Measurements from ENCODE around the gene SLC25A15.

Gene SLC25A15

DNA sequence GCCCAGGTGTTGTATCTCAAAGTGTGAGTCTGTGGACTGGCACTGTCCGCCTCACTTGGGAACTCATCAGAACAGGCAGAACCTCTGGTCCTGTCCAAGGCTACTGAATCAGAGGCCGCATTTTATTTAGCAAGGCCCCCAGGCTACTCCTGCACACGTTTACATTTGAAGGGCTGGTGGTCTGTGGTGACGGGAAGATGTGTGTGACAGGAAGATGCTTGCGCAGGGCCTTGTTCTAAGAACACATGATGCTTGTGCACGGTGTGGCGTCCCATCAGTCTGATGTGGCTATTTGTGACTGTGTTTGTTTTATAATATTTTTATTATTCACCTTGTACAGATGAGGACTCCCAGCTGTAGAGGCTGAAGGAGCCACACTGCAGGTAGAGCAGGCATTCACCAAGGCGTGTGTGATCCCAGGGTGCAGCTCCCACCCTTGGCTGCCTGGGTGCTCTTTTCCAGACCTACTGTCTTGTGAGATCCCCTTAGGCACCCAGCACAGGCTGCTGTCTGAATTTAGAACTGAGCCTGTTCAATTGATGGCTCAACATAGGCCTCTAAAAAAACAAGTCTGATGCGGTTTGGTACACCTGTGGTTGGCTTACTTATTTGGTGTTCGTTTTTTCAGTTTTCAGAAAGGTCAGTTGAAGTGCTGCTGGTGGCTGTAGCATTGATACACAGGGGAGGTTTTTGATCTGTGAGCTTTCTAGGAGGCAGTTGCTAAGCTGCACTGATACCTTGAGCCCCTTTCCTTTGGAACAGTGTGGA lies 3.1 kb downstream of the SLC25A15 start:
- no peak for DNase-seq (ENCODE audit: low read depth)
- H3K4me3 ChIP-seq (ENCODE audit: low read length): no peak overlapping the region
- TF ChIP-seq, protein P1, sequence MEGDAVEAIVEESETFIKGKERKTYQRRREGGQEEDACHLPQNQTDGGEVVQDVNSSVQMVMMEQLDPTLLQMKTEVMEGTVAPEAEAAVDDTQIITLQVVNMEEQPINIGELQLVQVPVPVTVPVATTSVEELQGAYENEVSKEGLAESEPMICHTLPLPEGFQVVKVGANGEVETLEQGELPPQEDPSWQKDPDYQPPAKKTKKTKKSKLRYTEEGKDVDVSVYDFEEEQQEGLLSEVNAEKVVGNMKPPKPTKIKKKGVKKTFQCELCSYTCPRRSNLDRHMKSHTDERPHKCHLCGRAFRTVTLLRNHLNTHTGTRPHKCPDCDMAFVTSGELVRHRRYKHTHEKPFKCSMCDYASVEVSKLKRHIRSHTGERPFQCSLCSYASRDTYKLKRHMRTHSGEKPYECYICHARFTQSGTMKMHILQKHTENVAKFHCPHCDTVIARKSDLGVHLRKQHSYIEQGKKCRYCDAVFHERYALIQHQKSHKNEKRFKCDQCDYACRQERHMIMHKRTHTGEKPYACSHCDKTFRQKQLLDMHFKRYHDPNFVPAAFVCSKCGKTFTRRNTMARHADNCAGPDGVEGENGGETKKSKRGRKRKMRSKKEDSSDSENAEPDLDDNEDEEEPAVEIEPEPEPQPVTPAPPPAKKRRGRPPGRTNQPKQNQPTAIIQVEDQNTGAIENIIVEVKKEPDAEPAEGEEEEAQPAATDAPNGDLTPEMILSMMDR (conservative IDR thresholded peaks at IDR 0.05; ENCODE audit: low read length): no peak

DNA sequence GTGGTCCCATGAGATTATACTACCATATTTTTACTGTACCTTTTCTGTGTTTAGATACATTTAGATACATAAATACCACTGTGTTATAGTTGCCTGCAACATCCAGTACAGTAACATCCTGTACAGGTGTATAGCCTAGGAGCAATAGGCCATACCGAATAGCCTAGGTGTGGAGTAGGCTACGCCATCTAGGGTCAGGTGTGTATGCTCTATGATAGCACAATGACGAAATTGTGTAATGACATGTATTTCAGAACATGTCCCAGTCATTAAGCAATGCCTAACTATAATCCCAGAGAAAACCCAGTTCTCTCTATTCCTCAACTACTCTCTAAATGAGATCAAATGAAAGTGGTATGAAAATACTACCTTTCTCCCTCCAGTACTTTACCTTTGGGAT lies 3.9 kb downstream of the SLC25A15 start:
- TF ChIP-seq, protein P1 (conservative IDR thresholded peaks at IDR 0.05; ENCODE audit: low read length): no peak
- no peak for DNase-seq (ENCODE audit: low read depth)
- no peak overlapping the region for H3K4me3 ChIP-seq (ENCODE audit: low read length)

DNA sequence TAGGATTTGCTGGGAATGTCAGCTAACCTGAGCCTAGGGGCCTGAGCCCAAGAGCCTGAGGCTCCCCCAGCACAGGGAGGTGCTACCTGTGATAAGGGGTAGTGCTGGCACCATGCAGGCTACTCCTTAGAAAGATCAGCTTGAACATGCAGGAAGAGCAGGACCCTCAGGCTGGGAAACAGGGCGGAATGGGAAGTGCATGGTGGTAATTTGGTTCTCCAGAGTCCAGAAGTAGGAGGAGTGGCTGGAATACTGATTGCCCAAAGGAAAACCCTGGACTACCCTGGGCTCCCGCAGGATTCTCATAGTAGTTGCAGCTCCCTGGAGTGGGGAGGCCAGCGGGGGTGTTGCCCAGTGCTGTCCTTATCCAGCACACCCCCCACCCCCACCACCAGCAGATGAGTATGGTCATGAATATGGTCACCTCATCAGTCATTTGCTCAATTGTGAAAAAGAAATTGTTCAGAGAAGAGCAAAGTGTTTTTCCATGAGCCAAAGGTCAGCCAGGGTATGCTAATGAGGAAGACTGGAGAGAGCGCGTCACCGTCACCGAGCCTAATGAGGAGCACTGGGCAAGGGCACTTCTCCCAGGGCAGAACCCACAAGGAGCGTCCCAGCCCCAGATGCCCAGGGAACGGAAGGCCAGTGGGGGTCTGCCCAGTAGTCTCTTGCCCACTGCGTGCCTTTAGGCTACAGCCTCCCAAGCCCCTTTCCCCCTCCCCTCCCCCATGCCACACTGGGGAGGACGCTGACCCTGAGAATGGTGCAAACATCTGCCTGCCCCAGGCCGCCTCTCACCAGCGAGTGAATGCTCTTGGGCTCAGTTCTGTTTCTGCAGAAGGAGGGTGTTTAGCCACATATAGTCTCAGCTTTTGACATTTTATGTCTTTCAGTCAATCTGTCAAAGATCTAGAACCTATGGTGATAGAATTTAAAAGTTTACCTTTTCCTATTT lies 5.3 kb downstream of the SLC25A15 start:
- H3K4me3 ChIP-seq (ENCODE audit: low read length): no peak overlapping the region
- TF ChIP-seq, protein P1 (conservative IDR thresholded peaks at IDR 0.05; ENCODE audit: low read length): no peak
- DNase-seq (ENCODE audit: low read depth): no peak

DNA sequence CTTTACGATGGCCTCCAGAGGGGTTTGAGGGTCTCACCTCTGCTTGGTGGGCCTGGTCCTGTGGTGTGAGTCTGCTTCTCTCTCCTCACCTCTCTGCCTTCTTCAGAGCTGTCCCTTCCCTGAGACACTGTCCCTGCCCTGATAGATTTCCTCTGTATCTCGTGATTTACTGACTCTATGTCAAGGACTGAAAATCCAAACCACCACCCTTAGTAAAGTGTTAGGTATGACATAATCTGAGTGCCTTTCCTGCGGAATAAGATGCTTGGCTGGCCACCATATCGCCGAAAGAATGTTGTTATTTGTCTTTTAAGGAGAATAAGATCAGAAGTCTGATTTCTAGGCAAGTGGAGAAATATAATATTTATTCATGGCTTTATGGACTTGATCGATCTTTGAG lies 7.2 kb downstream of the SLC25A15 start:
- TF ChIP-seq, protein P1 (conservative IDR thresholded peaks at IDR 0.05; ENCODE audit: low read length): no peak
- no peak overlapping the region for H3K4me3 ChIP-seq (ENCODE audit: low read length)
- DNase-seq (ENCODE audit: low read depth): no peak

DNA sequence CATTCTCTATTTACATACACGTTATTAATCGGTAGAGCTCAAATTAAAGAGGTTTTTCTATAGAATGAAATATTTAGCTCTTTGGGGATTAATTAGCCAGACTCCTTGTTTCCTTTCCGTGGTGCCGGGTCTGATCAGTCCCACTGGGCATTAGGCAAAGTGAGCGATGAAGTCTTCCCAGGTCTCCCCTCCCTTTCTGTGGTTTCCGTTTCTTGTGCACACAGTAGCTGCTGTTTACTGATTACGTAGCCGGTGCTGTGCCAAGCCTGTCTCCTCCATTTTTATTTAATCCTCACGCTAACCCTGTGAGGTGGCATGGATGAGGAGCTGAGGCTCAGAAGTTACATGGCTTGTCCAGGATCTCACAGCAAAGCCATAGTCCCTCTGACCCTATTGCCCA lies 9.0 kb downstream of the SLC25A15 start:
- TF ChIP-seq, protein P1 (conservative IDR thresholded peaks at IDR 0.05; ENCODE audit: low read length): no peak
- no peak for DNase-seq (ENCODE audit: low read depth)
- no peak overlapping the region for H3K4me3 ChIP-seq (ENCODE audit: low read length)

DNA sequence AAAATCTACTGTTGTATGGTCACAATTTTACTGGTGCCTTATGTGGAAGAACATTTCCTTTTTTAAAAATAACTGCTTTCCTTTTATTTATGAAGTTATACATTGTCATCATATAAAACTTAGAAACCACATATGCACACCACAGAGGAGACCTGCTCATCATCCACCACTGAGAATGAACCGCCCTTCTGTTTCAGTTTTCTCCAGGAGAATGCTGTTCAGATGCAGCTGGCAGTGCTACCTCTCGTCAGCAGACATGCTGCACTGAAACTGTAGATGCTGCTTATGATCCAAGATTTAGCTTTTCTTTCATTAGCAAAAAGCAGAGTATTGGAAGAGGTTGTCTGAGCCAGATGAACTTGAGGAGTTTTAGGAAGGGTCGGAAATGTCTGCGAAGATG lies 10.1 kb downstream of the SLC25A15 start:
- H3K4me3 ChIP-seq (ENCODE audit: low read length): no peak overlapping the region
- DNase-seq (ENCODE audit: low read depth): no peak
- TF ChIP-seq, protein P1 (conservative IDR thresholded peaks at IDR 0.05; ENCODE audit: low read length): no peak
